Heart left ventricle (tissue), 16 donors: ENCODE data around the gene GSDMA. TPM values are rescaled to one million over a fixed set of nuclear protein-coding genes. Genes with fewer than 3 reads are reported as not detected.
A peak's percentile ranks its signal among the peaks of the same experiment; 100 is the strongest.

Experiments used
- ATAC-seq, 4 donors: fragments of 200-7000 bp; cut with Tn5 transposase; one replicate each; pipeline ENCODE4 v1.9.1; 2020 to 2022; ENCODE audit warnings: moderate library complexity in 4 of 4, mild to moderate bottlenecking in 3 of 4, moderate number of reproducible peaks in 1 of 4
- DNase-seq, 5 donors: peaks; one replicate each; pipeline ENCODE4 v3.0.0-alpha.2; 2020
- H3K27ac ChIP-seq, 12 donors: fragments of 200-600 bp; sonication (generic) in 4 of 12; one replicate each; pipeline versions ENCODE4 v1.5.0 to v1.8.0; 2016 to 2022; ENCODE audit warnings: mild to moderate bottlenecking in 2 of 12
- H3K27me3 ChIP-seq, 9 donors: fragments of 200-600 bp; sonication (generic) in 2 of 9; one replicate each; pipeline versions ENCODE4 v1.5.1 to v1.8.0; 2016 to 2022; ENCODE audit warnings: mild to moderate bottlenecking in 3 of 9
- H3K36me3 ChIP-seq, 9 donors: fragments of 200-600 bp; sonication (generic) in 2 of 9; one replicate each; pipeline versions ENCODE4 v1.5.0 to v1.8.0; 2018 to 2022; ENCODE audit warnings: mild to moderate bottlenecking in 2 of 9
- H3K4me1 ChIP-seq, 12 donors: fragments of 200-600 bp; sonication (generic) in 4 of 12; one replicate each; pipeline versions ENCODE4 v1.5.0 to v1.8.0; 2016 to 2022; ENCODE audit warnings: mild to moderate bottlenecking in 3 of 12
- H3K4me3 ChIP-seq, 12 donors: fragments of 200-600 bp; sonication (generic) in 4 of 12; one replicate each; pipeline versions ENCODE4 v1.5.0 to v1.8.0; 2017 to 2022; ENCODE audit warnings: mild to moderate bottlenecking in 9 of 12, moderate library complexity in 4 of 12
- H3K9me3 ChIP-seq, 12 donors: fragments of 200-600 bp; sonication (generic) in 4 of 12; one replicate each; pipeline versions ENCODE4 v1.5.0 to v1.8.0; 2016 to 2022; ENCODE audit warnings: mild to moderate bottlenecking in 1 of 12
- POLR2A ChIP-seq, 2 donors: fragments of 450-650 bp; IDR thresholded peaks; one replicate each; pipeline ENCODE4 v1.6.1; 2017; ENCODE audit warnings: antibody characterized with exemption in 2 of 2, mild to moderate bottlenecking in 2 of 2, moderate library complexity in 2 of 2
- WGBS, 4 donors: extraction: QIAGEN DNeasy Blood & Tissue Kit in 2 of 4; methylation state at CpG; one replicate each; pipeline versions ENCODE4 v1.1.5 to v1.1.7; 2013 to 2018; 5-methylcytosine and 5-hydroxymethylcytosine counted together
- intact Hi-C, 10 donors: fragments of 100-400 bp; cut with DNase I; formaldehyde crosslinking; loops; one replicate each; pipeline versions ENCODE4 v1.11.1 to v1.14.2; 2022
- polyA plus RNA-seq, 2 donors: library from polyadenylated mRNA; stranded (reverse); fragments of 200-250 nt; gene quantifications; one replicate each; pipeline ENCODE4 v1.2.3, GENCODE V29; 2013
- total RNA-seq, 9 donors: library from RNA; depleted of rRNA in 2 of 9; stranded (reverse); fragments of >200 nt in 2 of 9; fragmentation: NEBNext Ultra II Directional in 3 of 9; extraction: Animal tissue kit (Norgen Biotek cat#: 25700) in 3 of 9; gene quantifications; one replicate each; pipeline versions ENCODE4 v1.1.0 to v1.2.4, GENCODE V29; 2016 to 2023
- TF ChIP-seq, protein P1 (sequence below), 12 donors: fragments of 200-600 bp; sonication (generic) in 4 of 12; IDR thresholded peaks; one replicate each; pipeline versions ENCODE4 v1.5.0 to v1.8.0; 2018 to 2022; ENCODE audit warnings: antibody characterized with exemption in 12 of 12, mild to moderate bottlenecking in 5 of 12
- donor health status: ischemic (EF 13 %, LVEDD 7.1; RV severe dilation, severe dysfunction).
- donor health status: healthy with polysubstance abuse.
- donor health status: DM: no; HTN: yes; CAD: no.
- donor health status: DM: no; HTN: no; CAD: no.
- donor health status: ischemic (EF 25% LVEDD 6.9; RV normal size, moderate dysfunction).
- donor health status: ischemic (EF 25% LVEDD 5.7; RV mildly dilated, moderate dysfunction).
- donor health status: healthy.
- donor health status: DM: yes; HTN: yes; CAD: no.
- donor health status: ischemic (EF 35%, LVEDD 5.7; RV mildly dilated, moderate dysfunction).
- donor health status: nonischemic (EF 11% LVEDD 7.7; RV severe dilation, severe dysfunction).
- donor health status: DM: yes; HTN: yes; CAD: no.
- donor health status: PGD.
- donor health status: ischemic (EF 29% LVEDD 5.4; RV normal size, mild dysfunction).
- donor health status: nonischemic (EF 23%, LVEDD 6.1; RV moderate dilation, normal function).

GSDMA gene
- total and polyA plus RNA-seq, 11 donors = 0.08 to 3.7 (median 0.49) TPM; not detected in 3

DNA sequence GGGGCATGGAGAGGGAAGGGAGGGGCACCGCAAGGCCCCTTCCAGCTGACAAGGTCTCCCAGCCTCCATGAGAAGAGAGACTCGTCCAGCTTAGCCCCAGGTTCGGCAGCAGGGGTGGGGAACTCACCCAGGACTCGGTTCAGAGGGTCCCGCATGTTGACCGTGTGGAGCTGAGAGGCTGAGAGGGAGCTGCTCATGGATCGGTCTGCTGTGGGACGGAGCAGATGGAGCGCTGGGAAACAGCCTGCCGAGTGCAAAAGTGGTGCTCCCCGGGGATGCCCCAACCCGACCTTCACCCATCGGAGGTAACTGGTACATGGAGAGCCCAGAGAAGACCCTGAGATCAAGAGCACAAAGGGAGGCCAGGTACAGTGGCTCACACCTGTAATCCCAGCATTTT is 57.3 kb downstream of the GSDMA start:
- Histone ChIP-seq H3K36me3 (peaks cover 0 to 58% (median 51%) of the 10 kb centered on the region in 9 donors), H3K4me1 (peaks cover 0 to 62% (median 25%) of the 10 kb centered on the region in 12 donors)
- WGBS, 4 donors = 88 to 93% (median 92%) methylated on average over 13 of the region's 13 CpGs

DNA sequence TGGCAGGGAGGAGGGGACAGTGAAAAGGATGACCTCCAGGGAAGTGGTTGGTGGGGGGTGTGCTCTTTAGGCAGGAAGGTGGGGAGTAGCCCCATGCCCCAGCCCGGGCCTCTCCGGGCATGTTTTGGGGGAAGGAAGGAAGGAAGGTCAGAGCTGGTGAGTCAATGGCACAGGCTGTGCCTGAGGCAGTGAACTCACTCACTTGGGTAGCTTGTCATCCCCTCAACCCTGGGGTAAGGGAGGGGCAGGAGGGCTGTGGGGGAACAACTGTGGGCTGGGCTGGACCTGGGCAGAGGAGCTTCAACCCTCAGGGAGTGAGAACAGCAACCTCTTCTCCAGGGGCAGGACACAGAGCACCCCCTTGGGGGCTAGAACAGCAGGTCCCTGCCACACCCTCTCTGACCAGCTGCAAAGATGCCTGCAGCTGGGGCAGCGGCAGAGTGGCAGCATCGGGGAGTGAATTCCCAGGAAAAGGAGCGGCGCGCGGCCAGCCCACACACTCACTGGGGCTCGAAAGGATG is 58.7 kb downstream of the GSDMA start:
- Histone ChIP-seq H3K36me3 (peaks cover 0 to 71% (median 64%) of the 10 kb centered on the region in 9 donors), H3K9me3 (no peaks in the 10 kb centered on the region), H3K4me3 (no peak overlapping the region), H3K27me3 (no peaks in the 10 kb centered on the region), H3K4me1 (peaks cover 0 to 55% (median 23%) of the 10 kb centered on the region in 12 donors), H3K27ac (peak overlapping the region in 4 of 12 donors; percentile 13 to 38 (median 32))
- ATAC-seq = peak in 2 of 4 donors; percentile 2 to 23
- TF ChIP-seq POLR2A (IDR thresholded peaks at IDR 0.05) = no peak
- TF ChIP-seq, protein P1, sequence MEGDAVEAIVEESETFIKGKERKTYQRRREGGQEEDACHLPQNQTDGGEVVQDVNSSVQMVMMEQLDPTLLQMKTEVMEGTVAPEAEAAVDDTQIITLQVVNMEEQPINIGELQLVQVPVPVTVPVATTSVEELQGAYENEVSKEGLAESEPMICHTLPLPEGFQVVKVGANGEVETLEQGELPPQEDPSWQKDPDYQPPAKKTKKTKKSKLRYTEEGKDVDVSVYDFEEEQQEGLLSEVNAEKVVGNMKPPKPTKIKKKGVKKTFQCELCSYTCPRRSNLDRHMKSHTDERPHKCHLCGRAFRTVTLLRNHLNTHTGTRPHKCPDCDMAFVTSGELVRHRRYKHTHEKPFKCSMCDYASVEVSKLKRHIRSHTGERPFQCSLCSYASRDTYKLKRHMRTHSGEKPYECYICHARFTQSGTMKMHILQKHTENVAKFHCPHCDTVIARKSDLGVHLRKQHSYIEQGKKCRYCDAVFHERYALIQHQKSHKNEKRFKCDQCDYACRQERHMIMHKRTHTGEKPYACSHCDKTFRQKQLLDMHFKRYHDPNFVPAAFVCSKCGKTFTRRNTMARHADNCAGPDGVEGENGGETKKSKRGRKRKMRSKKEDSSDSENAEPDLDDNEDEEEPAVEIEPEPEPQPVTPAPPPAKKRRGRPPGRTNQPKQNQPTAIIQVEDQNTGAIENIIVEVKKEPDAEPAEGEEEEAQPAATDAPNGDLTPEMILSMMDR (IDR thresholded peaks at IDR 0.05) = no peak
- 56 to 87% (median 83%) methylated on average over 2 to 9 of the region's 9 CpGs for WGBS, 4 donors
- peak in 1 of 5 donors; percentile 47 for DNase-seq
- intact Hi-C loops = loop anchor here in 1 of 10 donors (10.0 kb wide), 1 partner anchor 153 kb away; the partner anchor contains the start of gene RAPGEFL1

More for the DNA sequence above, 57.3 kb downstream of the GSDMA start:
- no peaks in the 10 kb centered on the region for H3K9me3 ChIP-seq
- ATAC-seq = no peak
- DNase-seq = no peak
- H3K27ac ChIP-seq = no peak overlapping the region
- intact Hi-C loops = loop anchor here in 1 of 10 donors (10.0 kb wide), 1 partner anchor 155 kb away; the partner anchor contains the start of gene RAPGEFL1
- H3K4me3 ChIP-seq = no peak overlapping the region
- TF ChIP-seq, protein P1 (IDR thresholded peaks at IDR 0.05) = no peak
- no peak for TF ChIP-seq POLR2A (IDR thresholded peaks at IDR 0.05)
- no peaks in the 10 kb centered on the region for H3K27me3 ChIP-seq

DNA sequence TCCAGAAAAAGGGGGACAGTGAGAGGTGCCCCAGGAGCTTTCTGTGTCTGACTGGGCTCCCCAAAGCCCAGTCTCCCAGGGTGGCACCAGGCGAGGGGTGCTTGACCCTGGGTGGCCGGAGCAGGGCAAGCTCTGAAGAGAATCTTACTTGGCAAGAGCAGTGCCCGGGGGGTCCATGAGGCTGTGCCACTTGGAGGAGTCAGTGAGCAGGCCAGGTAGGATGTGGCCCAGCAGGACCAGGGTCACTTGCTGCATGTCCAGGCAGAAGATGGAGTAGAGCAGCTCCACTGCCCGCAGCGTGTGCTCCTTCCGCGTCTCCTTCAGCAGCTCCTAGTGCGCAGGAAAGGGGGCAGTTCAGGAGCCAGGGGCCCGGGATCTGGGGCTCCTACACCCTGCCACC is 59.7 kb downstream of the GSDMA start:
- Histone ChIP-seq H3K9me3 (no peaks in the 10 kb centered on the region), H3K27ac (no peak overlapping the region), H3K4me3 (no peak overlapping the region), H3K36me3 (peaks cover 0 to 79% (median 71%) of the 10 kb centered on the region in 9 donors), H3K27me3 (no peaks in the 10 kb centered on the region), H3K4me1 (peaks cover 0 to 53% (median 24%) of the 10 kb centered on the region in 12 donors)
- TF ChIP-seq, protein P1 (IDR thresholded peaks at IDR 0.05) = no peak
- TF ChIP-seq POLR2A (IDR thresholded peaks at IDR 0.05) = no peak
- intact Hi-C loops = loop anchor here in 1 of 10 donors (10.0 kb wide), 1 partner anchor 152 kb away; the partner anchor contains the start of gene RAPGEFL1
- ATAC-seq (no peak), DNase-seq (peak in 1 of 5 donors; percentile 26)
- WGBS, 4 donors = 94 to 96% (median 95%) methylated on average over 8 to 9 of the region's 9 CpGs; no CpG with 5 or more reads in 1 of the 4 donors

DNA sequence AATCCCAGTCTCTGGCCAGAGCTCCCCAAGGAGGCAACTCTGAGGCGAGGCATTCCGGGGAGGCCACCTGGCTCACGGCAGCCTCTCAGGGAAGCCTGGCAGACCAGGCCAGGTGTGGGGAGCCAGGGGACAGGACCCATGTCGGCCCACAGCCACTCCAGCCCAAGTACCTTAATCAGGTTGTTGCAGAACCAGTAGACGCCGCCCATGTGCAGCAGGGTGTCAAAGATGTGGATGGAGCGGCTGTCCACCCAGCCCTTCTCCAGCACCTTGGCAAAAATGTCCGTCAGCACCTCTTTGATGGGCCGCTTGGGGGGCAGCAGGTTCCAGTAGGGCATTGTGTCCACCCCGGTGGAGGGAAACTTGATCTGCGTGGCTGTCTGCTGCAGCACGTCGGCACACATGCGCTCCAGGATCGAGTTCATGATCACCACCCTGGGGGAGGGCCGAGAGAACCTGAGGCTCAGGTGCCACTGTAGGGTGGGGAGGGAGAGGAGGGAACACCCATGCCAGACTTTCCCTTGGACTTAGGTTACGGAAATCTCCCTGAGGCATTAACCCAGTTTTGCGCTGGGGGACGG is 60.2 kb downstream of the GSDMA start:
- Histone ChIP-seq H3K27ac (peak overlapping the region in 1 of 12 donors; percentile 2), H3K27me3 (no peaks in the 10 kb centered on the region), H3K9me3 (no peaks in the 10 kb centered on the region), H3K36me3 (peaks cover 0 to 85% (median 76%) of the 10 kb centered on the region in 9 donors), H3K4me3 (no peak overlapping the region), H3K4me1 (peaks cover 0 to 47% (median 19%) of the 10 kb centered on the region in 12 donors)
- TF ChIP-seq, protein P1 (IDR thresholded peaks at IDR 0.05) = no peak
- intact Hi-C loops = loop anchor here in 1 of 10 donors (10.0 kb wide), 1 partner anchor 152 kb away; the partner anchor contains the start of gene RAPGEFL1
- DNase-seq (peak in 1 of 5 donors; percentile 31), ATAC-seq (no peak)
- 80 to 89% (median 86%) methylated on average over 15 to 19 of the region's 19 CpGs for WGBS, 4 donors
